SK-N-DZ (cell line): ENCODE results near the gene SKIDA1.
A peak's percentile ranks its signal among the peaks of the same experiment; 100 is the strongest.

Experiments
- DNase-seq: peaks from one replicate; pipeline ENCODE4 v3.0.0-alpha.2; 2015; ENCODE audit warnings: low spot score

Gene SKIDA1

DNA sequence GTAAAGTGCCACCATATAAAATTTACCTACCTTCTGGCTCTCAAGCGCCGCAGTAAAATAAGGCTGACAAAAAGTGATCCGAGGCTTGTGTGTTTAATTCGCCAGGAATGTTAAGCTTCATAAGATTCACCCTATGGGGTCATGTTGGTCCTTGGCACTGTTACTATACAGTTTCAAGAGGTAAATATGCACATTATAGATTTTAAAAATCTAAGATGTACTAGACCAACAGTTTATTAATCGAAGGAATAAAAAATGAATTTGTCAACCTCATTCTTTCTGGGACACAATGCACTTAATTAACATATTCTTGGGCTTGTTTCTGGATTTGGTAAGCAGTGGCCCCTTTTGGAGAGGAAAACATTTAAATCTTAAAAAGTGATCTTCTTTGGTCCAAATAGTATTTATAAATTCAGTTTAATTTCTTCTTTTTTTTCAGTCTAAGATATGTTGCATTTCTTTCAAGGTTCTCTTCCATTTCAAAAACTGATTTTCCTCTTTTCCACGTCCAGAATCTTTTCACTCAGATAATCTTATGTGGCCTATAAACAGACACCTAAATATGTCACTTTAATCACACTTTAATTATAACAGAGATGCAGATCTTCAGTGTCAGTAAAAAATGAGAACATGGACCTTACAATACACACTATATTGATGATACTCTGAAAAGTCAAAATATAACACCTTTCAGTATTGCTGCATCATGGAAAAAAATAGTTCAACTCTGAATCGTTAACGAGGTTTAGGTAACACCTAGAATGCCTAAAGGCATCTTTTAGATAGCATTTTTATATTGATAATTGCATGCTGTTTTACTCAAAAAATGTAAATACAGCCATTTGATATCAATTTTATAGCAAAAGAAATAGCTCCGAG is 3.8 kb upstream of the SKIDA1 start:
- DNase-seq = peak; percentile 43

GRCh38 chr10:21528236-21529031 is 3.0 kb upstream of the SKIDA1 start:
- peak; percentile 30 for DNase-seq

DNA sequence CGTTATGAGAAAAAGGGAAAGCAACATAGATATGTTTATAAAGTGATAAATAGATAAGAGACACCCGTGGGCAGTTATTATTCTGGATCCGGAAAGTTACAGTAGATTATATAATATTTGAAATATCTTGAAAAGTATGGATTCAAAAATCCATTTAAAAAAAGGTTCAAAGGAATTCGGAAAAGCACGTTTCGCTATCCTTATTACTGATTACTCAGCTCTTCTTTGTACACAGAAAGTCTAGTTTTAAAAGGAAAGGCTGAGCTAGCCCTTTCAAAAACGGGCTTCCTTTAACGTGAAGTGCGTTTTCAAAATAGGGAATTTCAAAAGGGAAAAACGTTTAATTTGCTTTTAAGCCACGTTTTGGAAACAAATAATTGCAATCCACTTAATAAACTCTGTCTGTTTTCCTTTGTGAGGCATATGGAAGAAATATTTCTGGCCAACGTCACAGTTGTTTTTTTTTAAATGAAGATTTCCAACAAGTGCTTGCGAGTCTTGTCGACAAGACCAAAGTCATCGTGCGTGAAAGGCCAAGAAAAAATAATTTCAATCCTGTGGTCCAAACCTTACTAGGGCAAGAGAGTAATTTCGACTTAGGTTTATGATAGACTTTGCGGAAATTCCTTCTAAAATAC is 2.2 kb upstream of the SKIDA1 start:
- peak; percentile 53 for DNase-seq

- DNase-seq = peak; percentile 43
Measured at GRCh38 chr10:21526860-21527597, 1.5 kb upstream of the SKIDA1 start.

DNA sequence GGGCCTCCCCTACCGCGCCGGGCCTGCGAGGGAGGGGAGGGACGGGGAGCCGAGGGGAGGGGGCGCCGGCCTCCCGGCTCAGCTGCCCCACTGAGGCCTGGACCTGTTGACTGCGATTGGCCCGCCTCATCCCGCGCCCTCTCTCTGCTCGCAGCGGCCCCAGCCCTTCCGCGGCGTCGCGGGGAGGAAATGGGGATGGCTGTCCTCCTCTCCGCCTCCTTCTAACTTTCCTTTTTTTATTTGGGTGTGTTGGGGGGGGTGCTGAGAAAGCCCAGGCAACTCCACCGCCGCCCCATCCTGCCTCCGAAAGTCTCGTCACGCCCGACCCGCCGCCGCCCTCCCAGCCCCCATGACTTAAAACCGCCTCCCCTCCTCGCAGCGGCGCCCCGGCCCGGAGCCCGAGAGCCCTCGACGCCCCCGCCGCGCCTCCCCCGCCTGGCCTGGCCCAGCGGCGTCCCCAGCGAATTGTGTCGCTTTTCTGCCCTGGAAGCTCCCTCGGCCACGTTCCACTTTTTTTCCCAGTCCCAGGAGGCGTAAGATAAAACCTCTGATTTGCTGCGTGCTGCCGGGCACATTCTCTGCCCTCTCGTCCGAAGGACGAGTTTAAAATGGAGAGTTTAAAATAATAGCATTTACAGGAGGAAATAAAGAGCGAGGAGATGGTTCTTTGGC is 842 bp upstream of the SKIDA1 start:
- no peak for DNase-seq

DNA sequence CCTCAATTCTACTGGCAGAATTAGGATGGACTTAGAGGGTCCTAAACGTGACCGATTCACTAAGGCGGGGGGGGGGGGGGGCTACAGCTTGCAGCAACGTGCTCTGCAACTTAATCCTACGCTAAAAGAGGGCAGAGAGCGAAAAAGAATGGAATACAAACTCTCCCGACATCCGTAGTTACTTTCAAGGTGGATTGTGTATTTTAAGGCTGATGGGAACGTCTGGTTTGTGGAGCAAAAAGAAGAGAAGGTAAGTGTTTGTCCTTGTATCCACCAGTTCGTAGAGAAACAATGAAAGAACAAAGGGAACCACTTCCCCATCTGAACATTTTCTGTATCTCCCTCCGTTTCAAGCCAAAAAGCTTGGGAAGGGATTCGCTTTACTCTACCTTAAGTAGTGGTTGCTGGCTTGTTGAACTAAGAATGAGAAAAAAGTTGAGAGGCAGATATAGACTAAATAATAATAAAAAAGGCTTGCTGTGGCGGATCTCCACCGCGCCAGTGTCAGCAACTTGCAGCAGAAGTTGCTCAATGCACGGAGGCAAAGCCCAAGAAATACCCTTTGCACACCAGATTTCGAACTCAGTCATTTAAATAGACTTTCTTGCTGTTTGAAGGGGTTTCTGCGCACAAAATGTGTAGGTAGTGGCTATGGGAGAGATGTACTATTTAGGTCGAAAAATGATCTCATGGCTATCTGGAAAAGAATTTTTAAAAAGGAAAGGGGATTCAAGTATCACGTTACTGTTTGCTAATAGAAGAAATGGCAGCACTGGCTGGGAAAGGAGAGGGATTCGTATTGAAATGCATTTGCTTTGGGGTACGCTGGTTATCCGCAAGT is 736 bp downstream of the SKIDA1 start:
- peak; percentile 54 for DNase-seq

DNA sequence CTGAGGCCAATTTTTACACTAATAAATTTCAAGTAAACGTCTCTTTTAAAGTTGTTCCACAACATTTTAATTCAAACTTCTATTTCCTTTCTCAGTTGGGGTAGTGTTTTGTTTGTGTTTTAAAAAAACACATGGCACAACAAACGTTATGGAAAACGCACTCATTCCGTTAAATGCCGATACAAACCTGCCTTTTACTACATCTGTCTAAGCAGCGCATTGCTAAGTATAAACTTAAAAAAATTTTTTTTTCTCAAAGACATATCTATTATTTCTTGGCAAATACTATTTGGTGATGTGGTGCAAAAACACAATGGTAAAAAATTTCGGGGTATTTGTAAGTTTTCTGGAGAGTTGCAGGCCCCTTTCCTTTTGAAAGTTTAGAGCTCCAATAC is 1.4 kb downstream of the SKIDA1 start:
- DNase-seq = no peak

DNA sequence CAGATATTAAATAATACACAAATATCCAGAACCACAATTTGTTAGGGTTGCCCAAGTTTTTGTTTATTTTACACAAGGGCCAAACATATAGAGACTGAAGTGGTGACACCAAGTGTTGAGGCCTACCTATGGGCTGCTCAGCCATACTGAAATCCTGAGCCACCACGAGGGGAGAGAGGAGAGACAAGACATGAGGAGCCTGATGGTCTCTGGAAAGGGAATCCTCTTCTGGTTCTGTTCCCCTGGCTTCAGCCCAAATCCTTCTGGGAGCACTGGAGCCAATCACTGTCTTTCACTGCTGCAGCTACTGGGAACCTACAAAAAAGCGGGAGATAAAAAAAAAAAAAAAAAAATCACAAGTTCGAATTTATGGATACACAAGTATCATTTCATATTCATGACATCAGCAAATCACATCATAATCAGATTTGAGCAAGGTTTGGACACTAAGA is 1.9 kb downstream of the SKIDA1 start:
- peak; percentile 71 for DNase-seq

DNA sequence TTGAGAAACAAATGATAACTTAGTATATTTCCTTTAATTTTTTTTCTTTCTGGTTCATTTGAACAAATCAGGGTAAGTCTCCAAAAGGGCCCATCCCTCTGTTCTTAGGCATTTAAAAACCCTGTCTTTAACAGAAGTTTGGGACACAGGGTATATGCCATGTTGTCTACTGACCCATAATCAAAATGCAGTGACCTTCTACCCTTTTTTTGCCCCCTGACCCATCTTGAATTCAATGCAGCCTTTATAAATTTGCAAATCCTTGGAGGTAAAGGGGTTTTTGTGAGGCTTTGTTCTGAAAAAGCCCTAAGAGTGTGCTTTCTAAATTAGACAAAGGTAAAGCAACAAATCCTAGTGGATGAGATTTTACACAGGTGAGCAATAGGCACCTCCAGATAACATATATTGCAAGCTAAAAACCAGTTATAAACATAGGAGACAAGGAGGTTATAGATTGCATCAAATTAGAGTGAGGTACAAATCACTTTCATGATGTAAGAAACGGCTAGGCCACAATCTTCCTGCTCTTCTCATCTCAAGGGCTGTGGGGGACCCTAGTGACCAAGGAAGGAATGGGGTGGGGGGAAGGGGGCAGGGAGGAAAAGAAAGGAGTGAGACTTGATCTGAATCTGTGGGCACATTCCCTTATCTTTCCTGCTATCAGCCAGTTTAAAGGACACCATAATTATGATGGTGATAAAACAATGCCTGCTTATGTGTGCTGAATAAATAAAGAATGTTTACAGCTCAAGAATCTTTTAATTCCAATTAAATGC is 2.7 kb downstream of the SKIDA1 start:
- no peak for DNase-seq

- DNase-seq = no peak
Measured at GRCh38 chr10:21521751-21522533, 3.5 kb downstream of the SKIDA1 start.

DNA sequence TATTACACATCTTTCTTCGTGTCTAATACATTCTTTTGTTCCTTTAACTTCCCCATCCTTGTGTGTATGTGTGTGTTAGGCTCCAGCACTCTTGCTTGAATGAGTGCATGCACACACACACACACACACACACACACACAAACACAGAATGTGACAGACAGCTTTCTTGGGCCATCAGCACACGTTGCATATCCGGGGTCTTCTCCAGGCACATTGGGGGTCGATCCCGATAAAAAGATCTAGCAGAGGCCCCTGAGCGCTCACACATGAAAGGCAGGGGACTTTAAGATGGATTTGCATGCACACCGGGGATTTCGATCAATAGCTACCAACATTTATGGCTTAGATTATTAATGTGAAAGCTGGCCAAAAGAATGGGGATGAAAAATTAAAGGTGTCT is 4.5 kb downstream of the SKIDA1 start:
- DNase-seq = no peak

- no peak for DNase-seq
Measured at GRCh38 chr10:21520509-21520908, 5.0 kb downstream of the SKIDA1 start.

DNA sequence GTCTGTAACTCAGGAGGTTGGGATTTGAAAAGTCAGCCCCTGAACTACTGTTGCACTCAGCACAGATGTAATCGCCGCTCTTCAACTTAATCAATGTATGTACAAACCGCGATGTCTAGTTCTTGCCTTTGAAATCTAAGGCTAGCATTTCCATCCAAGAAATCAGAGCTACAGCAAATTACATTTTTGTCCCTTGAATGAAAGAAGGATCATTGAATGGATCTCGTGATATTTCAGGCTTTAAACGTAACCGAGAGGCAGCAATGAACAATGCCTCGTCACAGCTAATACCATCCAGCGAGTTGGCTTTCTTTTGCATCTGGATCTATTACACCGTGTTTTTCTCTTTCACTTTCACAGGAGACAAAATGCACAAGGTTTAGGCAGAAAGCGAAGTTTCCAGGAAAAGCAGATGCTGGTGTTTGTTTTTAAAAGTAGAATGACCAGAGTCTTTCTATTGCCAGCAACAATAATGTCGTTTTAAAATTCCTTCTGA is 5.5 kb downstream of the SKIDA1 start:
- peak; percentile 44 for DNase-seq

- no peak for DNase-seq
Measured at GRCh38 chr10:21519397-21519933, 6.0 kb downstream of the SKIDA1 start.

- DNase-seq = no peak
Measured at GRCh38 chr10:21518641-21519396, 6.7 kb downstream of the SKIDA1 start.

- DNase-seq = peak; percentile 77
Measured at GRCh38 chr10:21518149-21518640, 7.3 kb downstream of the SKIDA1 start.
